NCI-H2029 treated with DMSO at 0.1 percent for 48 hours (cell line): Measurements from ENCODE around the gene RAB17.

Experiments used
- DNase-seq: peaks from one replicate; lab custom pipeline; 2025; lab: John Stamatoyannopoulos, UW

RAB17 gene

GRCh38 chr2:237590272-237591140 is at the start of gene RAB17:
Gene RAB17, minus strand, starts transcription at chr2:237590734. Its CDS starts 4,580 bp downstream, at chr2:237586154.
- DNase-seq: peak; percentile 79

- DNase-seq: no peak
Observed at GRCh38 chr2:237639836-237640220, 49.3 kb upstream of the RAB17 start.

GRCh38 chr2:237639052-237639835 is 48.7 kb upstream of the RAB17 start:
- no peak for DNase-seq

- no peak for DNase-seq
Observed at GRCh38 chr2:237638176-237638575, 47.6 kb upstream of the RAB17 start.

GRCh38 chr2:237637429-237638135 is 47.0 kb upstream of the RAB17 start:
- DNase-seq: no peak

GRCh38 chr2:237636578-237636977 is 46.0 kb upstream of the RAB17 start:
- DNase-seq: no peak

GRCh38 chr2:237633061-237633561 is 42.6 kb upstream of the RAB17 start:
- DNase-seq: no peak

- no peak for DNase-seq
Observed at GRCh38 chr2:237631801-237632585, 41.5 kb upstream of the RAB17 start.

GRCh38 chr2:237631007-237631785 is 40.7 kb upstream of the RAB17 start:
- DNase-seq: no peak

GRCh38 chr2:237630216-237631000 is 39.9 kb upstream of the RAB17 start:
- no peak for DNase-seq

- DNase-seq: no peak
Observed at GRCh38 chr2:237629739-237630138, 39.2 kb upstream of the RAB17 start.

- no peak for DNase-seq
Observed at GRCh38 chr2:237629188-237629534, 38.6 kb upstream of the RAB17 start.

GRCh38 chr2:237628247-237629187 is 38.0 kb upstream of the RAB17 start:
- DNase-seq: no peak

- DNase-seq: no peak
Observed at GRCh38 chr2:237627441-237628246, 37.1 kb upstream of the RAB17 start, which contains the start of gene LRRFIP1. Gene LRRFIP1, plus strand, starts transcription at chr2:237627587. Its CDS starts 58 bp downstream, at chr2:237627645.

GRCh38 chr2:237626813-237627440 is 36.4 kb upstream of the RAB17 start:
- DNase-seq: no peak

GRCh38 chr2:237625777-237626176 is 35.2 kb upstream of the RAB17 start:
- no peak for DNase-seq

- DNase-seq: no peak
Observed at GRCh38 chr2:237625216-237625705, 34.7 kb upstream of the RAB17 start.
